HepG2 (cell line): ENCODE measurements around the gene MRPL48. TPM values are rescaled to one million over a fixed set of nuclear protein-coding genes. Genes with fewer than 3 reads are reported as not detected.

Source experiments
- CBX1 ChIP-seq: IDR thresholded peaks from one replicate; pipeline ENCODE4 v1.6.1; 2016; ENCODE audit warnings: antibody characterized with exemption, low read depth
- CCAR2 ChIP-seq: fragments of 200-400 bp; formaldehyde crosslinking; optimal IDR thresholded peaks from 2 replicates; pipeline ENCODE3; 2018; ENCODE audit warnings: low read depth, mild to moderate bottlenecking, low read length, moderate library complexity
- FOXP4 ChIP-seq: sonication (generic); formaldehyde crosslinking; IDR thresholded peaks from 2 replicates; pipeline ENCODE4 v1.4.0; 2020; ENCODE audit warnings: missing genetic modification reagents
- KLF15 ChIP-seq: sonication (generic); formaldehyde crosslinking; IDR thresholded peaks from 2 replicates; pipeline ENCODE4 v1.8.1; 2023; ENCODE audit warnings: borderline replicate concordance, mild to moderate bottlenecking, inconsistent platforms, missing genetic modification reagents, mixed read lengths
- MLX ChIP-seq: IDR thresholded peaks from 2 replicates; pipeline ENCODE4 v1.6.1; 2016
- MTA1 ChIP-seq: sonication (generic); formaldehyde crosslinking; IDR thresholded peaks from 2 replicates; pipeline ENCODE4 v1.4.0; 2020; ENCODE audit warnings: missing genetic modification reagents, mild to moderate bottlenecking, borderline replicate concordance
- MYNN ChIP-seq: sonication (generic); formaldehyde crosslinking; IDR thresholded peaks from 2 replicates; pipeline ENCODE4 v1.4.0; 2020; ENCODE audit warnings: mild to moderate bottlenecking, low read depth, missing genetic modification reagents
- NCOA2 ChIP-seq: sonication (generic); formaldehyde crosslinking; IDR thresholded peaks from 2 replicates; pipeline ENCODE4 v1.8.0; 2022; ENCODE audit warnings: inconsistent platforms
- SP4 ChIP-seq: sonication (generic); formaldehyde crosslinking; IDR thresholded peaks from 2 replicates; pipeline ENCODE4 v1.8.1; 2023; ENCODE audit warnings: mild to moderate bottlenecking, missing genetic modification reagents
- SRY ChIP-seq: sonication (generic); formaldehyde crosslinking; IDR thresholded peaks from 2 replicates; pipeline ENCODE4 v1.8.0; 2022; ENCODE audit warnings: mild to moderate bottlenecking, missing genetic modification reagents
- STAT5B ChIP-seq: sonication (generic); formaldehyde crosslinking; IDR thresholded peaks from 2 replicates; pipeline ENCODE4 v1.4.0; 2020; ENCODE audit warnings: missing genetic modification reagents
- TBX2 ChIP-seq: sonication (generic); formaldehyde crosslinking; IDR thresholded peaks from 2 replicates; pipeline ENCODE4 v1.5.0; 2020; ENCODE audit warnings: missing genetic modification reagents, mild to moderate bottlenecking, borderline replicate concordance
- U2AF1 ChIP-seq: fragments of 200-400 bp; formaldehyde crosslinking; optimal IDR thresholded peaks from 2 replicates; pipeline ENCODE3; 2017; ENCODE audit warnings: mild to moderate bottlenecking, low read depth, low read length
- XRCC5 ChIP-seq: fragments of 200-400 bp; formaldehyde crosslinking; optimal IDR thresholded peaks from 2 replicates; pipeline ENCODE3; 2017; ENCODE audit warnings: mild to moderate bottlenecking, low read length
- ZBTB2 ChIP-seq: sonication (generic); formaldehyde crosslinking; IDR thresholded peaks from 2 replicates; pipeline ENCODE4 v1.8.0; 2022; ENCODE audit warnings: low read depth, missing genetic modification reagents
- ZBTB43 ChIP-seq: sonication (generic); formaldehyde crosslinking; conservative IDR thresholded peaks from 2 replicates; pipeline ENCODE4 v1.4.0; 2020; ENCODE audit warnings: missing genetic modification reagents
- ZNF232 ChIP-seq: sonication (generic); formaldehyde crosslinking; IDR thresholded peaks from 2 replicates; pipeline ENCODE4 v1.4.0; 2020; ENCODE audit warnings: missing genetic modification reagents, borderline replicate concordance
- ZNF331 ChIP-seq: sonication (generic); formaldehyde crosslinking; IDR thresholded peaks from 2 replicates; pipeline ENCODE4 v1.4.0; 2020; ENCODE audit warnings: missing genetic modification reagents
- ZNF512B ChIP-seq: sonication (generic); formaldehyde crosslinking; IDR thresholded peaks from 2 replicates; pipeline ENCODE4 v1.5.1; 2020; ENCODE audit warnings: missing genetic modification reagents, mild to moderate bottlenecking, borderline replicate concordance
- ZNF652 ChIP-seq: IDR thresholded peaks from 2 replicates; pipeline ENCODE4 v1.6.1; 2016; ENCODE audit warnings: low read depth, borderline replicate concordance
- ZNF703 ChIP-seq: sonication (generic); formaldehyde crosslinking; IDR thresholded peaks from 2 replicates; pipeline ENCODE4 v1.5.1; 2020; ENCODE audit warnings: missing genetic modification reagents, mild to moderate bottlenecking, moderate library complexity, borderline replicate concordance
- ZNF761 ChIP-seq: sonication (generic); formaldehyde crosslinking; conservative IDR thresholded peaks from 2 replicates; pipeline ENCODE4 v1.4.0; 2020; ENCODE audit warnings: mild to moderate bottlenecking, missing genetic modification reagents
- ZNF790 ChIP-seq: sonication (generic); formaldehyde crosslinking; IDR thresholded peaks from 2 replicates; pipeline ENCODE4 v1.8.0; 2022; ENCODE audit warnings: missing genetic modification reagents, mild to moderate bottlenecking, borderline replicate concordance
- polyA plus RNA-seq, 8 experiments: library from polyadenylated mRNA; depleted of rRNA in 3 of 8; stranded (reverse) in 7 of 8; unstranded in 1 of 8; fragments of >200 nt; fragmentation: Illumina TruSeq in 4 of 8; extraction: Trizol in 4 of 8; gene quantifications; 2 replicates each; pipeline versions ENCODE4 v1.2.1 to v1.2.3, GENCODE V29; 2011 to 2016; ENCODE audit warnings: low read depth in 4 of 8, missing spikeins in 1 of 8, mixed read lengths in 1 of 8; ENCODE audit not compliant: insufficient read depth in 1 of 8
- total RNA-seq, 5 experiments: library from RNA; depleted of rRNA; stranded (reverse); fragments of >200 nt; fragmentation: Illumina TruSeq; extraction: Trizol; gene quantifications; 2 replicates each; pipeline ENCODE4 v1.2.3, GENCODE V29; 2016; ENCODE audit warnings: low read depth in 1 of 5

Gene MRPL48
- total and polyA plus RNA-seq, 2 of the 13 experiments (the other 11 are each of a cell fraction or from before 2014, with no cell fraction given), result 61.2 to 67.9 TPM

- TF ChIP-seq STAT5B (CRISPR knock-in tag) (no peak), ZNF512B (CRISPR knock-in tag) (no peak), ZNF232 (CRISPR knock-in tag) (no peak), MLX (CRISPR knock-in tag) (no peak), MYNN (CRISPR knock-in tag) (0 out of 2 replicates have a peak, but pooled peaks have one; percentile 40), ZNF331 (CRISPR knock-in tag) (peak; percentile 65; the same call in 1 of the 2 replicates), CCAR2 (no peak), XRCC5 (no peak), ZNF703 (CRISPR knock-in tag) (no peak), CBX1 (no peak), ZBTB2 (no peak), U2AF1 (no peak), ZNF761 (no peak), KLF15 (CRISPR knock-in tag) (no peak), FOXP4 (no peak), TBX2 (CRISPR knock-in tag) (peak; percentile 53; the same call in 1 of the 2 replicates), ZNF652 (no peak), ZBTB43 (CRISPR knock-in tag) (no peak), SRY (CRISPR knock-in tag) (no peak), ZNF790 (CRISPR knock-in tag) (no peak), MTA1 (no peak; the same call in 1 of the 2 replicates), SP4 (CRISPR knock-in tag) (no peak), NCOA2 (CRISPR knock-in tag) (peak; percentile 51; the same call in 1 of the 2 replicates)
These were observed 3.5 kb upstream of the MRPL48 start (continued) for GRCh38 chr11:73784080-73784634.
